WI38 (cell line): Measurements from ENCODE around the gene INSC.

Experiments
- H3K4me3 ChIP-seq: 2 replicates; pipeline ENCODE4 v1.5.1; 2011; ENCODE audit warnings: low read depth, mild to moderate bottlenecking, control low read depth, low read length
- TF ChIP-seq, protein P1 (sequence below): IDR thresholded peaks from 2 replicates; pipeline ENCODE4 v1.5.1; 2012; ENCODE audit warnings: low read depth, mild to moderate bottlenecking, control low read depth, low read length

INSC gene

DNA sequence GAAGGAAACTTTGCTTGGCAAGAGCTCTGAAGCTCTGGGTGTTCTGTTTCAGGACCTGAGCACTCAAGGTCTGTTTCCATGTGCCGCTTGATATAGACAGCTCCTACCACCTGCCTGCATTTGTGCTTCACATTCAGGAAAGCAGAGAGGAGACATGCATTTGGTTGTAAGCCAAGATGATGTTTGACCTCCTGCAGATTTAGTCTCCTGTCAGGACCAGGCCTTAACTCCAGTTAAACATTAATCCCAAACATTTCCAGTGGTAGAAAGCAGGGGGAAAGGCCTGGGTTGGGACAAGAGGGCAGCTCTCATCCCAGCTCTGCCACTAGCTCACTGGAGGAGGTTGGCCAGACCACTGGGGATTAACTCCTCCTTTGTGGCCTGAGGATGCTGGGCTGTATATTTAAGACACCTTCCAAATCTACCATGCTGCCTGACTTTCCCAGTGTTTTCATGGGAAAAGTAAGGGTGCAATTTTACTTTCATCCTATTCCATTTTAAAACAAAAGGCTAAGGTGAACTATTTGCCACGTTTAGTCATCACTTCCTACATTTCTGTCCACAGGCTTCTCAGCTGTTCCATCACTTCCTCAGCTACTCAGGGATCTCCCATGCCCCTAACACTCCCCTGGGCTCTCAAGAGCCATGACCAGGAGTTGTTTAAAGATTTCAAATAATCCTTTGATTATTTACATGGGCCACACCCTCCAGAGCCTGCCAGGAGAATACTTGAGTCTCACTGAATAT, 80.9 kb downstream of the INSC start:
- no peak overlapping the region for H3K4me3 ChIP-seq
- TF ChIP-seq, protein P1, sequence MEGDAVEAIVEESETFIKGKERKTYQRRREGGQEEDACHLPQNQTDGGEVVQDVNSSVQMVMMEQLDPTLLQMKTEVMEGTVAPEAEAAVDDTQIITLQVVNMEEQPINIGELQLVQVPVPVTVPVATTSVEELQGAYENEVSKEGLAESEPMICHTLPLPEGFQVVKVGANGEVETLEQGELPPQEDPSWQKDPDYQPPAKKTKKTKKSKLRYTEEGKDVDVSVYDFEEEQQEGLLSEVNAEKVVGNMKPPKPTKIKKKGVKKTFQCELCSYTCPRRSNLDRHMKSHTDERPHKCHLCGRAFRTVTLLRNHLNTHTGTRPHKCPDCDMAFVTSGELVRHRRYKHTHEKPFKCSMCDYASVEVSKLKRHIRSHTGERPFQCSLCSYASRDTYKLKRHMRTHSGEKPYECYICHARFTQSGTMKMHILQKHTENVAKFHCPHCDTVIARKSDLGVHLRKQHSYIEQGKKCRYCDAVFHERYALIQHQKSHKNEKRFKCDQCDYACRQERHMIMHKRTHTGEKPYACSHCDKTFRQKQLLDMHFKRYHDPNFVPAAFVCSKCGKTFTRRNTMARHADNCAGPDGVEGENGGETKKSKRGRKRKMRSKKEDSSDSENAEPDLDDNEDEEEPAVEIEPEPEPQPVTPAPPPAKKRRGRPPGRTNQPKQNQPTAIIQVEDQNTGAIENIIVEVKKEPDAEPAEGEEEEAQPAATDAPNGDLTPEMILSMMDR: no peak

GRCh38 chr11:15196704-15197103, 82.0 kb downstream of the INSC start:
- TF ChIP-seq, protein P1: no peak
- H3K4me3 ChIP-seq: no peak overlapping the region

DNA sequence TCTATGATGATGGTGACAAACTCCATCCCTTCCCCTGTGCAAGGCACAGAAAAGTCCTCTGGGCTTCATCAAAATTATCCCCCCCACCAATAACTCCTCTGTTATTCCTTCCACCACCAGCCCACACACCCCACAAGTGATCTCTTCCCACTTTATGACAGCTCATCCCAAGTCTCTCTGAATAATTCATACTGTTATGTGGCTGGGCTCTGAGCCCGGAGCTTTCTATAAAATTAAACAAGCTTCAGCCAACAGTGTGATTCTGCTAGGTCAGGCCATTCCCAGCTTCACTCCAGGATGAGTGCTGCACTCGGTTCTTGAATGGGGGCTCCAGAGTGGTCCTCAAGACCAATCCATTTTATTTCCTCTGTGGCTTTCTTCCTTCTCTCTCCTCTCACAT, 83.0 kb downstream of the INSC start:
- TF ChIP-seq, protein P1: no peak
- no peak overlapping the region for H3K4me3 ChIP-seq

GRCh38 chr11:15198284-15198683, 83.6 kb downstream of the INSC start:
- H3K4me3 ChIP-seq: no peak overlapping the region
- TF ChIP-seq, protein P1: no peak

- no peak overlapping the region for H3K4me3 ChIP-seq
- TF ChIP-seq, protein P1: no peak
Measured at GRCh38 chr11:15199693-15200092, 85.0 kb downstream of the INSC start.

DNA sequence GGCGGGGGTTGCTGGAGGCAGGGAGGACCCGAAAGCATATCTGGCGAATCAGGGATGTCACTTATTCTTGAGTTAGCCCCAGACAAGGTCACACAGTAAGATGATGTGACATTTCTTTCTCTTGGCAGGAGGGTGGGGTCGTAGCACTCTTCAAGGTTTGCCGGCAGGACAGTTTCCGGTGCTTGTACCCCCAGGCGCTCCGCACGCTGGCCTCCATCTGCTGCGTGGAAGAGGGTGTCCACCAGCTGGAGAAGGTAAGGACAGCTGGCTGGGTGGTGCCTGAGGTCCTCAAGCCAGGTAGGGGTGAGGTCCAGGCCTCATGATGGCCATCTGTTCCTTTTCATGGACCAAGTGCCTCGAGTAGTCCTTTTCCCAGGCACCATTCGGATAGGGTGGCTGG, 86.0 kb downstream of the INSC start:
- no peak overlapping the region for H3K4me3 ChIP-seq

DNA sequence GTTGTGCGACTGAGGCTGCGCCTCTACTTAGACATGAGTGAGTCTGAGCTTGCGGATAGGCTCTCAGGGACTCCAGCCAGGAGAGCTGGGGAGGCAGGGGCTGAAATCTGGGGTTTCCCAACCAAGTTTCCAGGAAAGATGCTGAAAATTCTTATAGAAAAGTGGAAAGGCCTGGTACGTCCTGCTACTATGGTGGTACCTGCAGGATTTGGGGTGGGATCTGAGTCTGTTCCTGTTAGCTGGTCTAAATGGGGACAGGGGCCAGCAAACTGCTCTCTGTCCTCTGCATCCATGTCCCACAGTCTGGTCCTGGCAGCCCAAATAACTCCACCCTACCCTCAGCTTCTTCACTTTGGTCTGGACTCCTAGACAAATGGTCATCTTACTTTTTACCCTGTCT, 86.9 kb downstream of the INSC start:
- TF ChIP-seq, protein P1: no peak
- H3K4me3 ChIP-seq: no peak overlapping the region

More for the DNA sequence above, 86.0 kb downstream of the INSC start:
- TF ChIP-seq, protein P1: no peak
